Measurements from ENCODE around the gene PROSER3.

- no peak for TF ChIP-seq CTCF (IDR thresholded peaks at IDR 0.05)
- TF ChIP-seq ZFX (IDR thresholded peaks at IDR 0.05; ENCODE audit: borderline replicate concordance) = no peak
Observed at GRCh38 chr19:35768082-35768421, 10.1 kb downstream of the PROSER3 start.
